HepG2 (cell line): Measurements from ENCODE around the gene GPR82. TPM values are rescaled to one million over a fixed set of nuclear protein-coding genes. Genes with fewer than 3 reads are reported as not detected.

ENCODE experiments used
- ATAC-seq: fragments of 200-7000 bp; cut with Tn5 transposase; 3 replicates; pipeline ENCODE4 v1.9.1; 2020; ENCODE audit warnings: mild to moderate bottlenecking, moderate library complexity
- BruUV-seq: library from RNA; stranded (reverse); fragments of 400-500 nt; replicated peaks from 2 replicates; lab custom pipeline; 2021; lab: Mats Ljungman, UMichigan
- CTCF ChIA-PET: fragments of 300-600 bp; formaldehyde crosslinking; extraction: SDS; loops from one replicate; lab custom pipeline; 2021; ENCODE audit warnings: low total read pairs, inconsistent platforms, low intra/inter-chr PET ratio; lab: Yijun Ruan, JAX
- POLR2A ChIA-PET: fragments of 350-600 bp; sonication (Branson Sonifier 250); formaldehyde crosslinking; loops from one replicate; lab custom pipeline; 2020; ENCODE audit warnings: antibody characterized with exemption, inconsistent platforms; lab: Yijun Ruan, JAX
- DNase-seq: peaks from one replicate; pipeline ENCODE4 v3.0.0-alpha.2; 2015; ENCODE audit warnings: low spot score
- FAIRE-seq: peaks from 3 replicates; lab custom pipeline; 2011; peaks lifted over from hg19 to GRCh38; lab: Jason Lieb, UNC
- H2AFZ ChIP-seq: one replicate; pipeline ENCODE4 v1.6.1; 2011; ENCODE audit warnings: low read length, inconsistent platforms
- H3K27ac ChIP-seq: fragments of 300-600 bp; 3 replicates; pipeline ENCODE4 v1.8.0; 2011; ENCODE audit warnings: mixed run types, mild to moderate bottlenecking, mixed read lengths, low read length, inconsistent platforms; ENCODE audit not compliant: insufficient read depth; ENCODE audit errors: extremely low read length
- H3K27me3 ChIP-seq, 2 experiments: fragments of 200-600 bp in 1 of 2; 2 replicates in 1 of 2; 3 replicates in 1 of 2; pipeline versions ENCODE4 v1.6.0 to v1.8.0; 2011; ENCODE audit warnings: low read length in 2 of 2, mild to moderate bottlenecking in 2 of 2, moderate library complexity in 2 of 2, inconsistent platforms in 1 of 2; ENCODE audit not compliant: insufficient read depth in 2 of 2, control insufficient read depth in 1 of 2
- H3K36me3 ChIP-seq, 2 experiments: fragments of 200-600 bp in 1 of 2; replicated peaks in 1 of 2; 2 replicates in 1 of 2; 3 replicates in 1 of 2; pipeline versions ENCODE4 v1.5.1 to v1.8.0; 2011; ENCODE audit warnings: low read length in 2 of 2, inconsistent platforms in 1 of 2; ENCODE audit not compliant: insufficient read depth in 2 of 2, control insufficient read depth in 1 of 2
- H3K4me1 ChIP-seq: 2 replicates; pipeline ENCODE4 v1.5.1; 2012; ENCODE audit warnings: low read length, inconsistent platforms; ENCODE audit not compliant: insufficient read depth
- H3K4me2 ChIP-seq: 2 replicates; pipeline ENCODE4 v1.6.0; 2011; ENCODE audit warnings: low read depth, low read length, inconsistent platforms
- H3K4me3 ChIP-seq, 3 experiments: fragments of 200-600 bp in 1 of 3; sonication (generic), shearing (Covaris generic) in 1 of 3; replicated peaks in 1 of 3; 2 replicates each; pipeline ENCODE4 v1.5.1; 2011 to 2016; ENCODE audit warnings: low read length in 3 of 3, inconsistent platforms in 2 of 3, low read depth in 2 of 3, mild to moderate bottlenecking in 2 of 3, control low read depth in 1 of 3, mixed read lengths in 1 of 3; ENCODE audit not compliant: insufficient read depth in 1 of 3
- H3K79me2 ChIP-seq: one replicate; pipeline ENCODE4 v1.6.1; 2011; ENCODE audit warnings: low read length, inconsistent platforms; ENCODE audit not compliant: insufficient read depth
- H3K9ac ChIP-seq: 2 replicates; pipeline ENCODE4 v1.6.0; 2011; ENCODE audit warnings: mild to moderate bottlenecking, low read depth, low read length, inconsistent platforms; ENCODE audit not compliant: insufficient read depth
- H3K9me3 ChIP-seq: 2 replicates; pipeline ENCODE4 v1.5.1; 2012; ENCODE audit warnings: mild to moderate bottlenecking, low read length
- H4K20me1 ChIP-seq: 2 replicates; pipeline ENCODE4 v1.6.0; 2011; ENCODE audit warnings: inconsistent platforms, mild to moderate bottlenecking, low read length, moderate library complexity; ENCODE audit not compliant: insufficient read depth
- AHR ChIP-seq: IDR thresholded peaks from 2 replicates; pipeline ENCODE4 v1.6.1; 2018; ENCODE audit warnings: missing genetic modification reagents, missing compliant biosample characterization
- CHD4 ChIP-seq: fragments of 200-600 bp; sonication (generic); IDR thresholded peaks from 2 replicates; pipeline ENCODE4 v1.7.0; 2017; ENCODE audit warnings: mild to moderate bottlenecking, low read length, borderline replicate concordance
- FOXK1 ChIP-seq: sonication (generic); formaldehyde crosslinking; IDR thresholded peaks from 2 replicates; pipeline ENCODE4 v1.4.0; 2020; ENCODE audit warnings: low read depth, missing genetic modification reagents, borderline replicate concordance
- GRHL1 ChIP-seq: sonication (generic); formaldehyde crosslinking; conservative IDR thresholded peaks from 2 replicates; pipeline ENCODE4 v1.8.0; 2022; ENCODE audit warnings: missing genetic modification reagents
- IRF1 ChIP-seq: sonication (generic); formaldehyde crosslinking; IDR thresholded peaks from 2 replicates; pipeline ENCODE4 v1.4.0; 2020; ENCODE audit warnings: low read depth, mild to moderate bottlenecking, missing genetic modification reagents
- KMT2A ChIP-seq: sonication (generic); formaldehyde crosslinking; IDR thresholded peaks from 2 replicates; pipeline ENCODE4 v1.4.0; 2020; ENCODE audit warnings: missing genetic modification reagents
- MBD4 ChIP-seq: IDR thresholded peaks from 2 replicates; pipeline ENCODE4 v1.6.1; 2012; ENCODE audit warnings: low read length, inconsistent platforms, borderline replicate concordance
- MED8 ChIP-seq: sonication (generic); formaldehyde crosslinking; IDR thresholded peaks from 2 replicates; pipeline ENCODE4 v1.8.1; 2023; ENCODE audit warnings: mild to moderate bottlenecking, missing genetic modification reagents; ENCODE audit not compliant: insufficient replicate concordance
- SNAPC5 ChIP-seq: sonication (generic); formaldehyde crosslinking; IDR thresholded peaks from 2 replicates; pipeline ENCODE4 v1.8.1; 2023; ENCODE audit warnings: mild to moderate bottlenecking, missing genetic modification reagents, borderline replicate concordance
- SYNCRIP ChIP-seq: fragments of 200-400 bp; formaldehyde crosslinking; IDR thresholded peaks from 2 replicates; pipeline ENCODE4 v1.6.1; 2018; ENCODE audit warnings: mild to moderate bottlenecking, low read depth, low read length; ENCODE audit not compliant: insufficient read depth
- ZFY ChIP-seq: sonication (generic); formaldehyde crosslinking; IDR thresholded peaks from 2 replicates; pipeline ENCODE4 v1.4.0; 2020; ENCODE audit warnings: missing genetic modification reagents
- ZNF232 ChIP-seq: sonication (generic); formaldehyde crosslinking; IDR thresholded peaks from 2 replicates; pipeline ENCODE4 v1.4.0; 2020; ENCODE audit warnings: missing genetic modification reagents, borderline replicate concordance
- ZNF496 ChIP-seq: sonication (generic); formaldehyde crosslinking; IDR thresholded peaks from 2 replicates; pipeline ENCODE4 v1.8.1; 2023; ENCODE audit warnings: mild to moderate bottlenecking, moderate library complexity, missing genetic modification reagents; ENCODE audit not compliant: insufficient replicate concordance
- ZNF577 ChIP-seq: sonication (generic); formaldehyde crosslinking; IDR thresholded peaks from 2 replicates; pipeline ENCODE4 v1.4.0; 2020; ENCODE audit warnings: mild to moderate bottlenecking, low read depth, missing genetic modification reagents, borderline replicate concordance
- ZNF777 ChIP-seq: sonication (generic); formaldehyde crosslinking; IDR thresholded peaks from 2 replicates; pipeline ENCODE4 v1.4.0; 2020; ENCODE audit warnings: missing genetic modification reagents
- WGBS: methylation state at CpG from one replicate; pipeline ENCODE4 v1.1.6; 2017; ENCODE audit warnings: low lambda C conversion rate; 5-methylcytosine and 5-hydroxymethylcytosine counted together
- in situ Hi-C: cut with HindIII; loops from 2 replicates; pipeline ENCODE4 v1.10.0; 2017; ENCODE audit warnings: low pct_unique_long_range_greater_than_20kb; ENCODE audit not compliant: extremely low pct_ligation_motif_present
- intact Hi-C: fragments of 100-400 bp; cut with micrococcal nuclease; formaldehyde crosslinking; loops from one replicate; pipeline ENCODE4 v1.10.0; 2022; ENCODE audit not compliant: unreplicated experiment
- polyA plus RNA-seq, 8 experiments: library from polyadenylated mRNA; depleted of rRNA in 3 of 8; stranded (reverse) in 7 of 8; unstranded in 1 of 8; fragments of >200 nt; fragmentation: Illumina TruSeq in 4 of 8; extraction: Trizol in 4 of 8; gene quantifications; 2 replicates each; pipeline versions ENCODE4 v1.2.1 to v1.2.3, GENCODE V29; 2011 to 2016; ENCODE audit warnings: low read depth in 4 of 8, missing spikeins in 1 of 8, mixed read lengths in 1 of 8; ENCODE audit not compliant: insufficient read depth in 1 of 8
- total RNA-seq, 5 experiments: library from RNA; depleted of rRNA; stranded (reverse); fragments of >200 nt; fragmentation: Illumina TruSeq; extraction: Trizol; gene quantifications; 2 replicates each; pipeline ENCODE4 v1.2.3, GENCODE V29; 2016; ENCODE audit warnings: low read depth in 1 of 5

Gene GPR82
- total and polyA plus RNA-seq, 2 of the 13 experiments (the other 11 are each of a cell fraction or from before 2014, with no cell fraction given) = not detected

- TF ChIP-seq GRHL1 (CRISPR knock-in tag) (no peak), ZNF577 (no peak), FOXK1 (CRISPR knock-in tag) (no peak), KMT2A (CRISPR knock-in tag) (no peak), SYNCRIP (no peak), IRF1 (CRISPR knock-in tag) (no peak)
Measured at GRCh38 chrX:41693024-41693423, 31.0 kb upstream of the GPR82 start (continued).

- Histone ChIP-seq H4K20me1 (no peaks in the 10 kb centered on the region), H2AFZ (no peak overlapping the region), H3K36me3 (no peaks in the 10 kb centered on the region), H3K4me3 (no peak overlapping the region), H3K9me3 (no peaks in the 10 kb centered on the region), H3K4me1 (no peaks in the 10 kb centered on the region), H3K4me2 (no peak overlapping the region), H3K27ac (no peak overlapping the region), H3K79me2 (no peaks in the 10 kb centered on the region)
- CTCF ChIA-PET = no interaction called here
- WGBS = 96% methylated on average over 6 of the region's 7 CpGs
- FAIRE-seq = no peak
- DNase-seq = no peak
- no peak for ATAC-seq
- TF ChIP-seq CHD4 (no peak), ZNF777 (CRISPR knock-in tag) (no peak), MBD4 (no peak), ZNF496 (CRISPR knock-in tag) (no peak), ZFY (CRISPR knock-in tag) (no peak), AHR (CRISPR knock-in tag) (no peak), MED8 (CRISPR knock-in tag) (no peak), ZNF232 (no peak), SNAPC5 (no peak)
- TF ChIP-seq, all 625 proteins: peak for 0
- Histone ChIP-seq H3K27me3 (no peaks in the 10 kb centered on the region), H3K9ac (no peak overlapping the region)
- in situ Hi-C loops (no loop called here), intact Hi-C loops (no loop called here)
- POLR2A ChIA-PET = no interaction called here
- BruUV-seq = no TSS peak
Measured at GRCh38 chrX:41695426-41695825, 28.6 kb upstream of the GPR82 start.
